Renal cortical epithelial cell (primary cell): Measurements from ENCODE around the gene CES3. TPM values are rescaled to one million over a fixed set of nuclear protein-coding genes. Genes with fewer than 3 reads are reported as not detected.

ENCODE experiments used
- total RNA-seq: library from RNA; depleted of rRNA; stranded (reverse); fragments of >200 nt; gene quantifications from 2 replicates; pipeline ENCODE4 v1.2.3, GENCODE V29; 2014

CES3 gene
- total RNA-seq, 1 donor from 2014 or later = 1.3 TPM

Other genes with a start within 250 kb of the CES3 start
- gene DYNC1LI2, start 209.7 kb upstream of the CES3 start, total RNA-seq = 157 and 172 TPM in 2 replicates
- 0.15 and 0.35 TPM in 2 replicates for gene TERB1, start 159.7 kb upstream of the CES3 start, total RNA-seq
- 81.0 and 110 TPM in 2 replicates for gene NAE1, start 130.3 kb upstream of the CES3 start, total RNA-seq
- not detected in 2 replicates for gene CA7, start 116.9 kb upstream of the CES3 start, total RNA-seq
- gene PDP2, start 80.8 kb upstream of the CES3 start, total RNA-seq = 8.3 and 11.5 TPM in 2 replicates
- gene CDH16, start 42.4 kb upstream of the CES3 start, total RNA-seq = 7.8 and 414 TPM in 2 replicates
- gene RRAD, start 35.7 kb upstream of the CES3 start, total RNA-seq = 177 and 379 TPM in 2 replicates
- 129 and 264 TPM in 2 replicates for gene CIAO2B, start 26.9 kb upstream of the CES3 start, total RNA-seq
- 34.7 and 53.9 TPM in 2 replicates for gene CES2, start 25.8 kb upstream of the CES3 start, total RNA-seq
- gene CES4A, start 27.3 kb downstream of the CES3 start, total RNA-seq = 2.1 and 13.6 TPM in 2 replicates
- 113 and 132 TPM in 2 replicates for gene CBFB, start 67.9 kb downstream of the CES3 start, total RNA-seq
- gene PHAF1, start 148.7 kb downstream of the CES3 start, total RNA-seq = 9.0 and 25.5 TPM in 2 replicates
- 11.6 and 27.4 TPM in 2 replicates for gene B3GNT9, start 189.7 kb downstream of the CES3 start, total RNA-seq
- 26.2 and 45.8 TPM in 2 replicates for gene TRADD, start 198.6 kb downstream of the CES3 start, total RNA-seq
- 13.5 TPM in 2 replicates for gene FBXL8, start 198.7 kb downstream of the CES3 start, total RNA-seq
- gene HSF4, start 203.5 kb downstream of the CES3 start, total RNA-seq = 5.7 and 12.5 TPM in 2 replicates
- gene NOL3, start 209.3 kb downstream of the CES3 start, total RNA-seq = 26.2 and 27.1 TPM in 2 replicates
- 3.3 and 10.7 TPM in 2 replicates for gene MATCAP1, start 222.7 kb downstream of the CES3 start, total RNA-seq
- 0.35 and 0.52 TPM in 2 replicates for gene EXOC3L1, start 228.9 kb downstream of the CES3 start, total RNA-seq
- gene E2F4, start 230.9 kb downstream of the CES3 start, total RNA-seq = 39.2 and 56.0 TPM in 2 replicates
- 3.1 and 20.1 TPM in 2 replicates for gene ELMO3, start 237.9 kb downstream of the CES3 start, total RNA-seq